Activated CD8-positive, alpha-beta memory T cell treated with anti-CD3 and anti-CD28 coated beads, Interleukin-2, amount 10 ng/mL, durations not matched to agents 7 days and 5 days (primary cell): ENCODE data around the gene IMMP2L. TPM values are rescaled to one million over a fixed set of nuclear protein-coding genes. Genes with fewer than 3 reads are reported as not detected.

Source experiments
- ATAC-seq: fragments of 150-1000 bp; cut with Tn5 transposase; one replicate; pipeline ENCODE4 v1.10.0; 2021; ENCODE audit warnings: moderate library complexity
- CTCF ChIA-PET: fragments of 350-600 bp; sonication (Branson Sonifier 250); formaldehyde crosslinking; loops from one replicate; lab custom pipeline; 2021; ENCODE audit warnings: antibody characterized with exemption; lab: Charles Lee
- DNase-seq: peaks from one replicate; pipeline ENCODE4 v3.0.0-alpha.2; 2020
- H3K27ac Mint-ChIP-seq: one replicate; pipeline ENCODE4 v1.8.0; 2021; ENCODE audit warnings: mild to moderate bottlenecking, mixed read lengths
- H3K27me3 Mint-ChIP-seq: one replicate; pipeline ENCODE4 v1.8.0; 2021; ENCODE audit warnings: mixed read lengths
- H3K36me3 Mint-ChIP-seq: one replicate; pipeline ENCODE4 v1.8.0; 2021; ENCODE audit warnings: mild to moderate bottlenecking, mixed read lengths
- H3K4me1 Mint-ChIP-seq: one replicate; pipeline ENCODE4 v1.8.0; 2021; ENCODE audit warnings: mixed read lengths
- H3K4me3 Mint-ChIP-seq: one replicate; pipeline ENCODE4 v1.8.0; 2021; ENCODE audit warnings: mild to moderate bottlenecking, moderate library complexity, mixed read lengths
- H3K9me3 Mint-ChIP-seq: one replicate; pipeline ENCODE4 v1.8.0; 2022; ENCODE audit warnings: low read depth, mixed read lengths
- total RNA-seq, 2 experiments: library from RNA; stranded (reverse); gene quantifications; one replicate each; pipeline ENCODE4 v1.2.3, GENCODE V29; 2021

The IMMP2L gene
- total RNA-seq, 2 experiments from 2014 or later = 11.5 to 13.1 TPM

GRCh38 chr7:110786328-110786965, 775.8 kb downstream of the IMMP2L start:
- H3K9me3 Mint-ChIP-seq = no peaks in the 10 kb centered on the region
- DNase-seq = no peak
- no peak overlapping the region for H3K4me3 Mint-ChIP-seq
- ATAC-seq = no peak
- H3K4me1 Mint-ChIP-seq = no peaks in the 10 kb centered on the region
- no peaks in the 10 kb centered on the region for H3K36me3 Mint-ChIP-seq
- H3K27ac Mint-ChIP-seq = no peak overlapping the region
- CTCF ChIA-PET = no interaction called here
- no peaks in the 10 kb centered on the region for H3K27me3 Mint-ChIP-seq

GRCh38 chr7:110784749-110785148, 777.5 kb downstream of the IMMP2L start:
- no peaks in the 10 kb centered on the region for H3K27me3 Mint-ChIP-seq
- H3K36me3 Mint-ChIP-seq = no peaks in the 10 kb centered on the region
- ATAC-seq (no peak), DNase-seq (no peak)
- no peak overlapping the region for H3K27ac Mint-ChIP-seq
- CTCF ChIA-PET = interaction anchor here (0.8 kb wide), 1 partner anchor 8 kb away, joined by 3 read pairs; no protein-coding TSS in a partner anchor
- H3K9me3 Mint-ChIP-seq = no peaks in the 10 kb centered on the region
- H3K4me3 Mint-ChIP-seq = no peak overlapping the region
- no peaks in the 10 kb centered on the region for H3K4me1 Mint-ChIP-seq

GRCh38 chr7:110780712-110781111, 781.6 kb downstream of the IMMP2L start:
- no peak overlapping the region for H3K4me3 Mint-ChIP-seq
- no peak for DNase-seq
- no peaks in the 10 kb centered on the region for H3K4me1 Mint-ChIP-seq
- H3K27ac Mint-ChIP-seq = no peak overlapping the region
- no peaks in the 10 kb centered on the region for H3K9me3 Mint-ChIP-seq
- H3K36me3 Mint-ChIP-seq = no peaks in the 10 kb centered on the region
- CTCF ChIA-PET = no interaction called here
- H3K27me3 Mint-ChIP-seq = no peaks in the 10 kb centered on the region
- no peak for ATAC-seq

GRCh38 chr7:110779339-110779738, 783.0 kb downstream of the IMMP2L start:
- CTCF ChIA-PET = no interaction called here
- ATAC-seq = no peak
- Mint-ChIP-seq H3K4me3 (no peak overlapping the region), H3K4me1 (no peaks in the 10 kb centered on the region), H3K27me3 (no peaks in the 10 kb centered on the region), H3K36me3 (no peaks in the 10 kb centered on the region), H3K27ac (no peak overlapping the region), H3K9me3 (no peaks in the 10 kb centered on the region)
- DNase-seq = no peak

GRCh38 chr7:110775046-110775445, 787.2 kb downstream of the IMMP2L start:
- peaks cover 2% of the 10 kb centered on the region for H3K9me3 Mint-ChIP-seq
- H3K4me1 Mint-ChIP-seq = peaks cover 2% of the 10 kb centered on the region
- ATAC-seq = no peak
- H3K27me3 Mint-ChIP-seq = no peaks in the 10 kb centered on the region
- no peak overlapping the region for H3K27ac Mint-ChIP-seq
- H3K4me3 Mint-ChIP-seq = no peak overlapping the region
- CTCF ChIA-PET = no interaction called here
- no peaks in the 10 kb centered on the region for H3K36me3 Mint-ChIP-seq
- no peak for DNase-seq

- Mint-ChIP-seq H3K4me1 (peaks cover 2% of the 10 kb centered on the region), H3K36me3 (no peaks in the 10 kb centered on the region), H3K9me3 (peaks cover 2% of the 10 kb centered on the region), H3K27me3 (no peaks in the 10 kb centered on the region), H3K27ac (no peak overlapping the region), H3K4me3 (no peak overlapping the region)
- DNase-seq = no peak
- ATAC-seq = no peak
- CTCF ChIA-PET = no interaction called here
These were observed 788.2 kb downstream of the IMMP2L start for GRCh38 chr7:110774071-110774470.

- DNase-seq (no peak), ATAC-seq (no peak)
- Mint-ChIP-seq H3K9me3 (peaks cover 2% of the 10 kb centered on the region), H3K36me3 (no peaks in the 10 kb centered on the region), H3K4me1 (peaks cover 2% of the 10 kb centered on the region), H3K4me3 (no peak overlapping the region), H3K27ac (no peak overlapping the region), H3K27me3 (no peaks in the 10 kb centered on the region)
- CTCF ChIA-PET = no interaction called here
These were observed 789.7 kb downstream of the IMMP2L start for GRCh38 chr7:110772615-110773014.

GRCh38 chr7:110771717-110772116, 790.6 kb downstream of the IMMP2L start:
- Mint-ChIP-seq H3K4me3 (no peak overlapping the region), H3K9me3 (peaks cover 2% of the 10 kb centered on the region), H3K4me1 (peaks cover 2% of the 10 kb centered on the region), H3K27ac (no peak overlapping the region), H3K27me3 (no peaks in the 10 kb centered on the region), H3K36me3 (no peaks in the 10 kb centered on the region)
- CTCF ChIA-PET = no interaction called here
- ATAC-seq (no peak), DNase-seq (no peak)

GRCh38 chr7:110767550-110768110, 794.7 kb downstream of the IMMP2L start:
- Mint-ChIP-seq H3K27me3 (no peaks in the 10 kb centered on the region), H3K36me3 (no peaks in the 10 kb centered on the region), H3K27ac (no peak overlapping the region), H3K9me3 (no peaks in the 10 kb centered on the region), H3K4me3 (no peak overlapping the region), H3K4me1 (peaks cover 2% of the 10 kb centered on the region)
- ATAC-seq (no peak), DNase-seq (no peak)
- CTCF ChIA-PET = no interaction called here

GRCh38 chr7:110766864-110767263, 795.4 kb downstream of the IMMP2L start:
- ATAC-seq (no peak), DNase-seq (no peak)
- no peaks in the 10 kb centered on the region for H3K27me3 Mint-ChIP-seq
- CTCF ChIA-PET = no interaction called here
- peaks cover 2% of the 10 kb centered on the region for H3K4me1 Mint-ChIP-seq
- no peak overlapping the region for H3K4me3 Mint-ChIP-seq
- no peaks in the 10 kb centered on the region for H3K9me3 Mint-ChIP-seq
- H3K27ac Mint-ChIP-seq = no peak overlapping the region
- H3K36me3 Mint-ChIP-seq = no peaks in the 10 kb centered on the region

- DNase-seq (no peak), ATAC-seq (no peak)
- no peak overlapping the region for H3K27ac Mint-ChIP-seq
- CTCF ChIA-PET = no interaction called here
- H3K4me1 Mint-ChIP-seq = no peaks in the 10 kb centered on the region
- H3K27me3 Mint-ChIP-seq = no peaks in the 10 kb centered on the region
- no peak overlapping the region for H3K4me3 Mint-ChIP-seq
- H3K36me3 Mint-ChIP-seq = no peaks in the 10 kb centered on the region
- H3K9me3 Mint-ChIP-seq = no peaks in the 10 kb centered on the region
These were observed 797.4 kb downstream of the IMMP2L start for GRCh38 chr7:110764852-110765251.

- no peaks in the 10 kb centered on the region for H3K27me3 Mint-ChIP-seq
- no peak for DNase-seq
- CTCF ChIA-PET = no interaction called here
- H3K27ac Mint-ChIP-seq = no peak overlapping the region
- H3K36me3 Mint-ChIP-seq = no peaks in the 10 kb centered on the region
- no peaks in the 10 kb centered on the region for H3K9me3 Mint-ChIP-seq
- ATAC-seq = no peak
- no peaks in the 10 kb centered on the region for H3K4me1 Mint-ChIP-seq
- no peak overlapping the region for H3K4me3 Mint-ChIP-seq
These were observed 799.6 kb downstream of the IMMP2L start for GRCh38 chr7:110762546-110763225.

- H3K9me3 Mint-ChIP-seq = no peaks in the 10 kb centered on the region
- no peak overlapping the region for H3K27ac Mint-ChIP-seq
- CTCF ChIA-PET = no interaction called here
- H3K36me3 Mint-ChIP-seq = no peaks in the 10 kb centered on the region
- H3K4me3 Mint-ChIP-seq = no peak overlapping the region
- DNase-seq (no peak), ATAC-seq (no peak)
- no peaks in the 10 kb centered on the region for H3K4me1 Mint-ChIP-seq
- no peaks in the 10 kb centered on the region for H3K27me3 Mint-ChIP-seq
These were observed 802.0 kb downstream of the IMMP2L start for GRCh38 chr7:110760341-110760740.

GRCh38 chr7:110759069-110759468, 803.2 kb downstream of the IMMP2L start:
- no peaks in the 10 kb centered on the region for H3K4me1 Mint-ChIP-seq
- CTCF ChIA-PET = no interaction called here
- H3K36me3 Mint-ChIP-seq = no peaks in the 10 kb centered on the region
- no peak overlapping the region for H3K4me3 Mint-ChIP-seq
- H3K9me3 Mint-ChIP-seq = no peaks in the 10 kb centered on the region
- DNase-seq (no peak), ATAC-seq (no peak)
- no peak overlapping the region for H3K27ac Mint-ChIP-seq
- H3K27me3 Mint-ChIP-seq = no peaks in the 10 kb centered on the region
